Bronchial epithelial cell (primary cell): ENCODE data around the gene TRPM3. TPM values are rescaled to one million over a fixed set of nuclear protein-coding genes. Genes with fewer than 3 reads are reported as not detected.

Source experiments
- DNase-seq: peaks from one replicate; pipeline ENCODE4 v3.0.0-alpha.2; 2010; ENCODE audit warnings: low read depth
- FAIRE-seq: peaks from 2 replicates; lab custom pipeline; 2011; peaks lifted over from hg19 to GRCh38; lab: Jason Lieb, UNC
- H3K27me3 ChIP-seq: 2 replicates; pipeline ENCODE4 v1.5.1; 2011; ENCODE audit warnings: low read length; ENCODE audit not compliant: control insufficient read depth, insufficient read depth
- H3K36me3 ChIP-seq: 2 replicates; pipeline ENCODE4 v1.5.1; 2011; ENCODE audit warnings: low read length; ENCODE audit not compliant: control insufficient read depth, insufficient read depth
- H3K4me3 ChIP-seq: 2 replicates; pipeline ENCODE4 v1.5.1; 2011; ENCODE audit warnings: mild to moderate bottlenecking, low read depth, low read length, control low read depth
- total RNA-seq: library from RNA; depleted of rRNA; stranded (reverse); fragments of >200 nt; gene quantifications from 2 replicates; pipeline ENCODE4 v1.2.1, GENCODE V29; 2014
- TF ChIP-seq, protein P1 (sequence below): IDR thresholded peaks from 2 replicates; pipeline ENCODE4 v1.5.1; 2011; ENCODE audit warnings: mild to moderate bottlenecking, moderate library complexity, low read length, control low read depth, inconsistent platforms; ENCODE audit not compliant: insufficient read depth, severe bottlenecking

Gene TRPM3
- total RNA-seq, 1 donor from 2014 or later = not detected

DNA sequence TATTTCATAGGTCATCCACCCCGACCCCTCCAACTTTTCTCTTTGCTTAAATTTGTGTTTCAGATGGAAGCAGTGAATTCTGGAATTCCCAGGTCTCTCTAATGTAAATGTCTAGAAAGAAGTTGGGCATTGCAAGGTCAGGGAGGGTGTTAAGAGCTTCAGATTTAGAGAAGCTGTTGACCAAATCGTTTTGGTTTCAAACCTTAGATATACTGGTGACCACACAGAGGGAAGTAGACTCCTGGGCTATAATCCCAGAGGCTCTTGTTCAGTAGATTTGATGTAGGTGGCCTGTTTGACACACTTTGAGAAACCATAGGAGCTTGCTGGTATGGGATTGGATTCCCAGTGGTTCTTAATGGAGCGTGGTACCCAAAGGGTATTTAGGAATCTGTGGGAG is 569.6 kb downstream of the TRPM3 start:
- Histone ChIP-seq H3K36me3 (no peaks in the 10 kb centered on the region), H3K27me3 (no peaks in the 10 kb centered on the region), H3K4me3 (no peak overlapping the region)
- DNase-seq (no peak), FAIRE-seq (no peak)
- TF ChIP-seq, protein P1, sequence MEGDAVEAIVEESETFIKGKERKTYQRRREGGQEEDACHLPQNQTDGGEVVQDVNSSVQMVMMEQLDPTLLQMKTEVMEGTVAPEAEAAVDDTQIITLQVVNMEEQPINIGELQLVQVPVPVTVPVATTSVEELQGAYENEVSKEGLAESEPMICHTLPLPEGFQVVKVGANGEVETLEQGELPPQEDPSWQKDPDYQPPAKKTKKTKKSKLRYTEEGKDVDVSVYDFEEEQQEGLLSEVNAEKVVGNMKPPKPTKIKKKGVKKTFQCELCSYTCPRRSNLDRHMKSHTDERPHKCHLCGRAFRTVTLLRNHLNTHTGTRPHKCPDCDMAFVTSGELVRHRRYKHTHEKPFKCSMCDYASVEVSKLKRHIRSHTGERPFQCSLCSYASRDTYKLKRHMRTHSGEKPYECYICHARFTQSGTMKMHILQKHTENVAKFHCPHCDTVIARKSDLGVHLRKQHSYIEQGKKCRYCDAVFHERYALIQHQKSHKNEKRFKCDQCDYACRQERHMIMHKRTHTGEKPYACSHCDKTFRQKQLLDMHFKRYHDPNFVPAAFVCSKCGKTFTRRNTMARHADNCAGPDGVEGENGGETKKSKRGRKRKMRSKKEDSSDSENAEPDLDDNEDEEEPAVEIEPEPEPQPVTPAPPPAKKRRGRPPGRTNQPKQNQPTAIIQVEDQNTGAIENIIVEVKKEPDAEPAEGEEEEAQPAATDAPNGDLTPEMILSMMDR = no peak

DNA sequence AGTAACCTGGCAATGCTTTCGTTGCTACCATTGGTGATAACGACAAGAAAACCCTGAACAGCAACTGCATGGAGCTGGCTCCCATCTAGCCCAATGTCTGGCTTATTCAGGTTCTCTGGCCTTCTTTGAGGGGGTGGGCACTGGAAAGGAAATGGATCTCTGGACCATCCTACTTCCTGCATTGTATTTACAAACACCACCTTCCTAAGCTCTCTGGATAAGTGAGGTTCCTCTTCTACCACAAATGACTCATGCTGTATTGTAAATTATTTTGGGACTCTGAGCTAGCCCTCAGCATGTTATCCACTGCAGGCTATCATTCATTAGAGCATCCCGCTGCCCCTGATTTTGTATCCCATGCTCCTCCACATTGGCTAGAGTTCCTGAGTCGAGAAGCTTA is 570.0 kb downstream of the TRPM3 start:
- TF ChIP-seq, protein P1 = no peak
- DNase-seq = peak; percentile 17
- no peak for FAIRE-seq
- no peaks in the 10 kb centered on the region for H3K36me3 ChIP-seq
- no peaks in the 10 kb centered on the region for H3K27me3 ChIP-seq
- H3K4me3 ChIP-seq = no peak overlapping the region

DNA sequence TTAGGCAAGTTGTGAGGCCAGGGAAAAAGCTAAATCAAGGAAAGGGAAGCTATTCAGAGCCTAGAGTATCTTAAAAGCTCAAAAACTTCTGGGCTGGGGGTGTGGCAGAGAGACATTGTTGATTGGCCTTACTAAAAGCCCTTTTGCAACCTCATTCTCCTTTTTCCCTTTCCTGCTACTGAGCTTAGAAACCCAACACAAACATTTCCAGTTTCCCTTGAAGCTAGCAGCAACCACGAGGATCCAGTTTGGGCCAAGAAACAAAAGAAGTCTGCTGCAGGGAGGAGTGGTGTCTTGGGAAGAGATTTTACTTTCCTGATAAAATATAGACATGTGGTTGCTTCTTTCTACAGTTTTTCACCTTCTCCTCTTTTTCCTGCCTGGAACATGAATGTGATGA is 571.5 kb downstream of the TRPM3 start:
- Histone ChIP-seq H3K36me3 (no peaks in the 10 kb centered on the region), H3K27me3 (no peaks in the 10 kb centered on the region)
- FAIRE-seq = no peak

DNA sequence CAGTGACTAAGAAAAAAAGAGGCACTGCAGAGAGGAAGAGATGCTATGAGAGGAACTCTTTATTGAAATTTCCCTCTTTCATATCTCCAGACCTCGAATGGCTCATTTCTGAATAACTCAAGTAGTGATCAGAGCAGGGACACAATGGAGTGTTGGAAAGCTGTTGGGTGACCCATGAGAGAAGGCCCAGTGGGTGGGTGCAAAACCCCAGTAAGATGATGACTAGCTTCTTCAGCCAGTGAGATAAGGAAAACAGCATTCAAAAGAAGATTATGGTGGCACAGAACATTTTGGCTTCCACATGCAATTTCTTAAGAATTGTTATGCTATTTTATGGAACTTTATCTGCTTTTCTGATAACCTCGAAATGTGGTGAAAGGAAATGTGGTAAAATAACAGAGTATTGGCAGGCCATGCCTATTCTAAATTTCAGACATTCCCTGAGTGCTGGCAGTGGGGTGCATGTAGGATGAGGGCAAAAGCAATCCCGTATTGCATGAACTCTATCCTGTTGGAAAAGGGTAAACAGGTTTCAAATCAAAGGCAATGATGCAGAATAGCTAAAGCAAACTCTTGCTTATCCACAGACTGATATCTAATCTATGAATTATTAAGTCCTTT is 579.0 kb downstream of the TRPM3 start:
- no peak for DNase-seq
- no peaks in the 10 kb centered on the region for H3K36me3 ChIP-seq
- H3K27me3 ChIP-seq = no peaks in the 10 kb centered on the region
- H3K4me3 ChIP-seq = no peak overlapping the region
- TF ChIP-seq, protein P1 = no peak
- FAIRE-seq = no peak

More for the DNA sequence above, 571.5 kb downstream of the TRPM3 start:
- H3K4me3 ChIP-seq = no peak overlapping the region
- DNase-seq = no peak
- TF ChIP-seq, protein P1 = no peak

DNA sequence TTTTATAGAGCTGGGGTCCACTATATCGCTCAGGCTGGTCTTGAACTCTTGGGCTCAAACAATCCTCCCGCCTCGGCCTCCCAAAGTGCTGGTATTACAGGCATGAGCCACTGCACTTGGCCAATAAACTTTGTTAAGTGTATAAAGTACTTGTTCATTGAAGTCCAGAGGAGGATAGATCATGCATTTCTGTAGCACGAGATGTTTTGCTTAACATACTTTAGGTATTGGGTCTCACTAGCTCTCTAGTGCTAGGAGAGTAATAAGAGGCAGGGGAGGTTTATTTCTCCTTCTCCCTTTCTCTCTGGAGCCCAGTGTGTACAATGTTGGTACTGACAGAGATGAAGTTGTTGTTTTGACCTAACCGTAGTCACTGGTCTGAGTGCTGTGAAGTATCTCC is 581.4 kb downstream of the TRPM3 start:
- TF ChIP-seq, protein P1 = no peak
- DNase-seq = no peak
- Histone ChIP-seq H3K27me3 (no peaks in the 10 kb centered on the region), H3K36me3 (no peaks in the 10 kb centered on the region), H3K4me3 (no peak overlapping the region)
- no peak for FAIRE-seq

DNA sequence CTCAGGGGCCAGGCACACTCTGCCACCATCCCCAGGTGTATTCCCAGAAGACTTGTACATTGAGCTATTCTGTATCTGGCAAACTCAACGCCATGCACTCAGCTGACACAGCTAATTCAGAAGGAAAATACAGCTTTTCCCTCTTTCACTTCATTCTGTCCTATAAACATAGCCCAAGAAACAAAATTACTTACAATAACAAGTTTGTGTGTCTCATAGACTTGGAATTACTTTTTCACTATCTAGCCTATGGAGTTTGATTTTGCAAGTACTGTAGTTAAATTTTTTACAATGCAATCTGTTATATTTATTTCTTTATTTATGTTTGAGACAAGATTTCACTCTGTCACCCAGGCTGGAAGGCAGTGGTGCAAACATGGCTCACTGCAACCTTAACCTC is 581.9 kb downstream of the TRPM3 start:
- Histone ChIP-seq H3K4me3 (no peak overlapping the region), H3K27me3 (no peaks in the 10 kb centered on the region), H3K36me3 (no peaks in the 10 kb centered on the region)
- no peak for FAIRE-seq
- no peak for DNase-seq
- TF ChIP-seq, protein P1 = no peak
